Breast epithelium (tissue), 4 donors: Measurements from ENCODE around the gene GPX3. TPM values are rescaled to one million over a fixed set of nuclear protein-coding genes. Genes with fewer than 3 reads are reported as not detected.
A peak's percentile ranks its signal among the peaks of the same experiment; 100 is the strongest.

Experiments
- DNase-seq, 2 donors: peaks; one replicate each; pipeline ENCODE4 v3.0.0-alpha.2; 2019; ENCODE audit warnings: low spot score in 2 of 2
- H3K27ac ChIP-seq, 2 donors: fragments of 200-600 bp; sonication (generic) in 1 of 2; one replicate each; pipeline ENCODE4 v1.5.1; 2016 to 2019; ENCODE audit warnings: mild to moderate bottlenecking in 1 of 2
- H3K27me3 ChIP-seq, 2 donors: fragments of 200-600 bp; sonication (generic) in 1 of 2; one replicate each; pipeline versions ENCODE4 v1.5.1 to v1.6.0; 2017 to 2019; ENCODE audit warnings: control low read depth in 1 of 2, mild to moderate bottlenecking in 1 of 2
- H3K36me3 ChIP-seq: fragments of 200-600 bp; one replicate; pipeline ENCODE4 v1.5.1; 2019
- H3K4me1 ChIP-seq, 2 donors: fragments of 200-600 bp; sonication (generic); one replicate each; pipeline ENCODE4 v1.5.1; 2016 to 2019; ENCODE audit warnings: control low read depth in 1 of 2
- H3K4me3 ChIP-seq, 3 donors: fragments of 200-600 bp; sonication (generic); 1 replicate in 2 of 3; 2 replicates in 1 of 3; pipeline ENCODE4 v1.5.1; 2016 to 2019; ENCODE audit warnings: mild to moderate bottlenecking in 3 of 3, moderate library complexity in 2 of 3
- H3K9me3 ChIP-seq, 2 donors: fragments of 200-600 bp; sonication (generic) in 1 of 2; one replicate each; pipeline ENCODE4 v1.5.1; 2016 to 2019; ENCODE audit warnings: control low read depth in 1 of 2
- POLR2A ChIP-seq: fragments of 450-650 bp; IDR thresholded peaks from one replicate; pipeline ENCODE4 v1.6.1; 2016; ENCODE audit warnings: antibody characterized with exemption, mild to moderate bottlenecking, moderate library complexity
- POLR2AphosphoS5 ChIP-seq, 3 donors: sonication (generic); formaldehyde crosslinking; IDR thresholded peaks; one replicate each; pipeline ENCODE4 v1.6.1; 2017; ENCODE audit warnings: antibody characterized with exemption in 3 of 3
- intact Hi-C: fragments of 100-400 bp; cut with DNase I; formaldehyde crosslinking; loops from one replicate; pipeline ENCODE4 v1.15.1; 2023; ENCODE audit warnings: low total_unique reads
- total RNA-seq, 3 donors: library from RNA; depleted of rRNA; stranded (reverse); fragments of >200 nt; gene quantifications; one replicate each; pipeline ENCODE4 v1.1.0, GENCODE V29; 2016
- TF ChIP-seq, protein P1 (sequence below), 3 donors: fragments of 450-650 bp; IDR thresholded peaks; one replicate each; pipeline ENCODE4 v1.5.1; 2016 to 2017; ENCODE audit warnings: antibody characterized with exemption in 3 of 3, mild to moderate bottlenecking in 3 of 3, moderate library complexity in 3 of 3

Gene GPX3
- total RNA-seq, 3 donors from 2014 or later, result 1,215 to 5,290 (median 2,830) TPM

GRCh38 chr5:151002681-151003502, 17.5 kb upstream of the GPX3 start:
- Histone ChIP-seq H3K27me3 (no peaks in the 10 kb centered on the region), H3K4me1 (peaks cover 0 to 6% of the 10 kb centered on the region in 2 donors), H3K9me3 (no peaks in the 10 kb centered on the region), H3K36me3 (no peaks in the 10 kb centered on the region), H3K27ac (no peak overlapping the region), H3K4me3 (no peak overlapping the region)
- no peak for DNase-seq
- no peak for TF ChIP-seq POLR2A
- TF ChIP-seq, protein P1, sequence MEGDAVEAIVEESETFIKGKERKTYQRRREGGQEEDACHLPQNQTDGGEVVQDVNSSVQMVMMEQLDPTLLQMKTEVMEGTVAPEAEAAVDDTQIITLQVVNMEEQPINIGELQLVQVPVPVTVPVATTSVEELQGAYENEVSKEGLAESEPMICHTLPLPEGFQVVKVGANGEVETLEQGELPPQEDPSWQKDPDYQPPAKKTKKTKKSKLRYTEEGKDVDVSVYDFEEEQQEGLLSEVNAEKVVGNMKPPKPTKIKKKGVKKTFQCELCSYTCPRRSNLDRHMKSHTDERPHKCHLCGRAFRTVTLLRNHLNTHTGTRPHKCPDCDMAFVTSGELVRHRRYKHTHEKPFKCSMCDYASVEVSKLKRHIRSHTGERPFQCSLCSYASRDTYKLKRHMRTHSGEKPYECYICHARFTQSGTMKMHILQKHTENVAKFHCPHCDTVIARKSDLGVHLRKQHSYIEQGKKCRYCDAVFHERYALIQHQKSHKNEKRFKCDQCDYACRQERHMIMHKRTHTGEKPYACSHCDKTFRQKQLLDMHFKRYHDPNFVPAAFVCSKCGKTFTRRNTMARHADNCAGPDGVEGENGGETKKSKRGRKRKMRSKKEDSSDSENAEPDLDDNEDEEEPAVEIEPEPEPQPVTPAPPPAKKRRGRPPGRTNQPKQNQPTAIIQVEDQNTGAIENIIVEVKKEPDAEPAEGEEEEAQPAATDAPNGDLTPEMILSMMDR (IDR thresholded peaks at IDR 0.05), result no peak
- TF ChIP-seq POLR2AphosphoS5 (IDR thresholded peaks at IDR 0.05), result no peak
- intact Hi-C loops, result no loop called here

DNA sequence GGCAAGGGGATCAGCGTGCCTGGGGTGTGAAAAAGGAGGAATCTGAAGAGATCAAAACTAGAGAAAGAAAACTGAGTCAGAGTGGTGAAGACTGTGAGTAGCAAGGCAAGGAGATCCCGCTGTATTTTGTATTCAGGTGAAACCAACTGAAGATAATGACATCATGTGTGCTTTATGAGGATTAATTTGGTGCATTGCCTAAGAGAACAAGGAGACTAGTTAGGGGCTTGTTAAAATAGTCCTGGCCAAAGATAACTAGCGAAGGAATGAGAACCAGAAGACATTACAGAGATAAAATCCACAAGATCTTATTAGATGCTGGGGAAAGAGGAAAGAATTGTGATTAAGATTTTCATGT, 16.9 kb upstream of the GPX3 start:
- H3K27me3 ChIP-seq, result no peaks in the 10 kb centered on the region
- TF ChIP-seq POLR2A (no peak), POLR2AphosphoS5 (IDR thresholded peaks at IDR 0.05) (no peak)
- TF ChIP-seq, protein P1 (IDR thresholded peaks at IDR 0.05), result no peak
- no peak overlapping the region for H3K27ac ChIP-seq
- H3K4me1 ChIP-seq, result peaks cover 0 to 6% of the 10 kb centered on the region in 2 donors
- DNase-seq, result no peak
- no peaks in the 10 kb centered on the region for H3K36me3 ChIP-seq
- intact Hi-C loops, result no loop called here
- no peak overlapping the region for H3K4me3 ChIP-seq
- no peaks in the 10 kb centered on the region for H3K9me3 ChIP-seq

GRCh38 chr5:151004499-151004898, 15.9 kb upstream of the GPX3 start:
- intact Hi-C loops, result no loop called here

DNA sequence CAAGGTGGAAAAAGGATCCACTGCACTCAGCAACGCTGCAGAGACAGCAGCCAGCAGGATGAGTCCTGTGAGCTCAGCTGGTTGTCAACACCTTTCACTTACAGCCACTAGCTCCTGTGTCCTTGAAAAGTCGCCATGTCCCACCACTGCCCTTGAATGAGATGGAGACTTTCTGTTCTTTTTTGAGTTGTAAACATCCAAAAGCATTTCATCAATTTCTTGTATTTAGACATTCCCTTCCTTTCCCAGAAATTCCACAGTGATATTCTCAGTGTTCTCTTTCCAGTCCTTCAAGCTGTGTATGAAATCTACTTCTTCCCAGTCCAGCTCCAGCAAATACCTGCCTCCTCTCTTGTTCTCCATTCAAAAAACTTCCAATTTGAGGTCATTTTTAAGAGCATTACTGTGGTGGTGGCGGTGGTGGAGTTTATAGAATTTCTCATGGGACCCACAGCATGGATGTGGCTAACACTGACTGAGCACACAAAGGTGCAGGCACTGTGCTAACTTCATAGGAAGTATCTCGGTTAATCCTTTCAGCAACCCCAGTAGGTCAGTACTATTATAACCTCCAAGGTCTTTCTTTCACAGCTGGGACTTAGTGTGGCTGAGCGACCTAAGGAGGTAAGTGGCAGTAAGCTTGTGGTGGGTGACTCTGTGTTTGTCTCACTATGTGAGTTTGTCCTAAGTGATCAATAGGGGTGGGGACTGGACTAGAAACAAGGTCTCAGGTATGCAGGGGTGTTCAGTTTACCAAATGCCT, 15.0 kb upstream of the GPX3 start:
- intact Hi-C loops, result no loop called here
- no peaks in the 10 kb centered on the region for H3K27me3 ChIP-seq
- peak overlapping the region; percentile 82 to 92 for H3K27ac ChIP-seq
- peak in 1 of 2 donors; percentile 53 for DNase-seq
- H3K9me3 ChIP-seq, result no peaks in the 10 kb centered on the region
- peak overlapping the region in 2 of 3 donors; percentile 17 to 19 for H3K4me3 ChIP-seq
- TF ChIP-seq, protein P1 (IDR thresholded peaks at IDR 0.05), result peak in 1 of 3 donors; percentile 7
- TF ChIP-seq POLR2A (no peak), POLR2AphosphoS5 (IDR thresholded peaks at IDR 0.05) (peak; percentile 74 to 85 (median 76))
- peaks cover 0 to 6% of the 10 kb centered on the region in 2 donors for H3K4me1 ChIP-seq
- no peaks in the 10 kb centered on the region for H3K36me3 ChIP-seq

More at GRCh38 chr5:151004499-151004898, 15.9 kb upstream of the GPX3 start:
- Histone ChIP-seq H3K27ac (peak overlapping the region in 1 of 2 donors; percentile 92), H3K27me3 (no peaks in the 10 kb centered on the region), H3K4me1 (peaks cover 0 to 6% of the 10 kb centered on the region in 2 donors), H3K36me3 (no peaks in the 10 kb centered on the region), H3K4me3 (no peak overlapping the region), H3K9me3 (no peaks in the 10 kb centered on the region)
- DNase-seq, result no peak
- peak in 2 of 3 donors; percentile 32 to 34 for TF ChIP-seq POLR2AphosphoS5 (IDR thresholded peaks at IDR 0.05)
- TF ChIP-seq, protein P1 (IDR thresholded peaks at IDR 0.05), result no peak
- no peak for TF ChIP-seq POLR2A
